Peyer's patch (tissue), 4 donors: Measurements from ENCODE around the gene ATP6AP1.

Experiments used
- POLR2A ChIP-seq, 2 donors: fragments of 450-650 bp; IDR thresholded peaks; one replicate each; pipeline ENCODE4 v1.5.1; 2017; ENCODE audit warnings: antibody characterized with exemption in 2 of 2, mild to moderate bottlenecking in 2 of 2, moderate library complexity in 2 of 2
- TF ChIP-seq, protein P1 (sequence below), 6 experiments: fragments of 450-650 bp in 4 of 6; fragments of 200-600 bp in 2 of 6; sonication (generic) in 1 of 6; IDR thresholded peaks; one replicate each; pipeline ENCODE4 v1.5.1; 2017 to 2019; ENCODE audit warnings: antibody characterized with exemption in 6 of 6, mild to moderate bottlenecking in 3 of 6, moderate library complexity in 1 of 6

- TF ChIP-seq, protein P1, sequence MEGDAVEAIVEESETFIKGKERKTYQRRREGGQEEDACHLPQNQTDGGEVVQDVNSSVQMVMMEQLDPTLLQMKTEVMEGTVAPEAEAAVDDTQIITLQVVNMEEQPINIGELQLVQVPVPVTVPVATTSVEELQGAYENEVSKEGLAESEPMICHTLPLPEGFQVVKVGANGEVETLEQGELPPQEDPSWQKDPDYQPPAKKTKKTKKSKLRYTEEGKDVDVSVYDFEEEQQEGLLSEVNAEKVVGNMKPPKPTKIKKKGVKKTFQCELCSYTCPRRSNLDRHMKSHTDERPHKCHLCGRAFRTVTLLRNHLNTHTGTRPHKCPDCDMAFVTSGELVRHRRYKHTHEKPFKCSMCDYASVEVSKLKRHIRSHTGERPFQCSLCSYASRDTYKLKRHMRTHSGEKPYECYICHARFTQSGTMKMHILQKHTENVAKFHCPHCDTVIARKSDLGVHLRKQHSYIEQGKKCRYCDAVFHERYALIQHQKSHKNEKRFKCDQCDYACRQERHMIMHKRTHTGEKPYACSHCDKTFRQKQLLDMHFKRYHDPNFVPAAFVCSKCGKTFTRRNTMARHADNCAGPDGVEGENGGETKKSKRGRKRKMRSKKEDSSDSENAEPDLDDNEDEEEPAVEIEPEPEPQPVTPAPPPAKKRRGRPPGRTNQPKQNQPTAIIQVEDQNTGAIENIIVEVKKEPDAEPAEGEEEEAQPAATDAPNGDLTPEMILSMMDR (IDR thresholded peaks at IDR 0.05) = no peak
- TF ChIP-seq POLR2A (IDR thresholded peaks at IDR 0.05) = no peak
These were observed 39.7 kb downstream of the ATP6AP1 start for GRCh38 chrX:154468217-154468616.
